DND-41 (cell line): ENCODE measurements around the gene NUAK1.

ENCODE experiments used
- ATAC-seq: fragments of 200-7000 bp; cut with Tn5 transposase; 3 replicates; pipeline ENCODE4 v1.9.1; 2021; ENCODE audit warnings: low read depth; ENCODE audit not compliant: insufficient read depth
- DNase-seq: peaks from one replicate; pipeline ENCODE4 v3.0.0-alpha.2; 2020
- H2AFZ ChIP-seq: 2 replicates; pipeline ENCODE4 v1.6.0; 2012; ENCODE audit warnings: low read depth, low read length
- H3K27ac ChIP-seq: 2 replicates; pipeline ENCODE4 v1.5.1; 2012; ENCODE audit warnings: low read length, inconsistent platforms
- H3K27me3 ChIP-seq: fragments of 200-600 bp; sonication (generic); 2 replicates; pipeline ENCODE4 v1.6.0; 2012; ENCODE audit warnings: low read length, mild to moderate bottlenecking, inconsistent platforms; ENCODE audit not compliant: insufficient read depth, poor library complexity
- H3K36me3 ChIP-seq: 2 replicates; pipeline ENCODE4 v1.5.1; 2012; ENCODE audit warnings: low read length, inconsistent platforms; ENCODE audit not compliant: insufficient read depth
- H3K4me1 ChIP-seq: 2 replicates; pipeline ENCODE4 v1.5.1; 2012; ENCODE audit warnings: mild to moderate bottlenecking, low read length; ENCODE audit not compliant: insufficient read depth
- H3K4me2 ChIP-seq: 2 replicates; pipeline ENCODE4 v1.6.0; 2012; ENCODE audit warnings: mild to moderate bottlenecking, moderate library complexity, low read length, inconsistent platforms; ENCODE audit not compliant: insufficient read depth
- H3K4me3 ChIP-seq, 2 experiments: fragments of 200-600 bp in 1 of 2; shearing (Covaris generic) in 1 of 2; 2 replicates each; pipeline ENCODE4 v1.5.1; 2012 to 2016; ENCODE audit warnings: inconsistent platforms in 2 of 2, low read length in 2 of 2, mild to moderate bottlenecking in 2 of 2, low read depth in 1 of 2, moderate library complexity in 1 of 2
- H3K79me2 ChIP-seq: 2 replicates; pipeline ENCODE4 v1.6.0; 2012; ENCODE audit warnings: low read length, inconsistent platforms; ENCODE audit not compliant: insufficient read depth
- H3K9ac ChIP-seq: 2 replicates; pipeline ENCODE4 v1.6.0; 2012; ENCODE audit warnings: low read depth, mild to moderate bottlenecking, inconsistent platforms, low read length, moderate library complexity
- H3K9me3 ChIP-seq: 2 replicates; pipeline ENCODE4 v1.5.1; 2012; ENCODE audit warnings: low read length, moderate library complexity, mild to moderate bottlenecking, inconsistent platforms; ENCODE audit not compliant: insufficient read depth, severe bottlenecking
- H4K20me1 ChIP-seq: 2 replicates; pipeline ENCODE4 v1.6.0; 2012; ENCODE audit warnings: low read length; ENCODE audit not compliant: insufficient read depth
- CTCF ChIP-seq: IDR thresholded peaks from 2 replicates; pipeline ENCODE4 v1.5.1; 2012; ENCODE audit warnings: borderline replicate concordance, low read length, moderate library complexity, mild to moderate bottlenecking; ENCODE audit not compliant: poor library complexity, severe bottlenecking; ENCODE audit errors: extremely low read depth
- EZH2 ChIP-seq: IDR thresholded peaks from 3 replicates; pipeline ENCODE4 v1.6.1; 2012; ENCODE audit warnings: borderline replicate concordance, low read depth, mild to moderate bottlenecking, moderate library complexity, low read length, inconsistent platforms; ENCODE audit not compliant: severe bottlenecking

NUAK1 gene

GRCh38 chr12:106113824-106114446, 24.8 kb downstream of the NUAK1 start:
- Histone ChIP-seq H3K79me2 (no peaks in the 10 kb centered on the region), H4K20me1 (no peaks in the 10 kb centered on the region; the same call in 1 of the 2 replicates), H3K9me3 (no peaks in the 10 kb centered on the region), H3K27ac (no peak overlapping the region), H3K4me1 (no peaks in the 10 kb centered on the region), H2AFZ (no peak overlapping the region), H3K4me2 (no peak overlapping the region), H3K27me3 (peaks cover 19% of the 10 kb centered on the region), H3K9ac (no peak overlapping the region), H3K4me3 (no peak overlapping the region), H3K36me3 (no peaks in the 10 kb centered on the region)
- TF ChIP-seq CTCF (no peak), EZH2 (no peak)
- DNase-seq (no peak), ATAC-seq (no peak)

DNA sequence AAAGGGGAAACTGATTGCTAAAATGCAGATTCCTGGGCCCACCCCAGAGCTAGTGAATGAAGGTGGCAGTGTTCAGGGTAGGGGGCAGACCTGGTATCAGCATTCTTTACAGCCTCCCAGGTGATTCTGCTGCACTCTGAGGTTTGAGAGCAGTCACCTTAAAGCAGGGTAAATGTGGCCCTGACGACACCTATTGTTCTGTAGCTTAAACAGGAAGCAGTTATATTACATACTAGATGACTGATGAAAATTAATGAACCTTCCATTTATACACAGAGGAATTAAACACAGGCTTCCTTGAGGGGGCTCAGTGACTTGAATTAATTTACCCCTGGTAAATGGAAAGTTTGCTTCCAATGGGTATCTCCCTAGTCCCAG, 25.3 kb downstream of the NUAK1 start:
- ATAC-seq (no peak), DNase-seq (no peak)
- Histone ChIP-seq H3K36me3 (no peaks in the 10 kb centered on the region), H3K79me2 (no peaks in the 10 kb centered on the region), H3K4me1 (no peaks in the 10 kb centered on the region), H3K4me2 (no peak overlapping the region), H3K9me3 (no peaks in the 10 kb centered on the region), H3K27me3 (peaks cover 16% of the 10 kb centered on the region), H3K27ac (no peak overlapping the region), H3K4me3 (no peak overlapping the region), H3K9ac (no peak overlapping the region), H2AFZ (no peak overlapping the region), H4K20me1 (no peaks in the 10 kb centered on the region; the same call in 1 of the 2 replicates)
- no peak for TF ChIP-seq CTCF
- TF ChIP-seq EZH2: no peak

DNA sequence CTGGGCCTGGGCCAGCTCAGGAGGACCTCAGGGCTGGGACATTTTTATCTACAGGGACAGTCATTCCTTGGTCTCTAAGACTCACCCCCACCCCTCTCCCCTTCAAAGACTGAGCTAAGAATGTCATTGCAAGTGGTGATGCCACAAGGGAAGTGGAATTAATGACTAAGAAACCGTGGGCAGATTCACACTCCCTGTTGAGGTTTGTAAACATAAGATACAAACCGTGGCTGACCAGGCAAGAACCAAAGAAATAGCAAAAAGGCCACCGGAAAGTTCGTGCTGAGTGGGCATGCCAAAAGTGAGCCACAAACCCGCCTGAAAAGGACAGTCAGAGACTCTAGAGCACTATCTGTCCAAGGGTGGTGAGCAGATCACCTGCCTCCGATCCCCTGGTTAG, 25.7 kb downstream of the NUAK1 start:
- TF ChIP-seq CTCF (no peak), EZH2 (no peak)
- no peaks in the 10 kb centered on the region for H3K4me1 ChIP-seq
- no peaks in the 10 kb centered on the region for H3K9me3 ChIP-seq
- no peak overlapping the region for H3K9ac ChIP-seq
- H3K79me2 ChIP-seq: no peaks in the 10 kb centered on the region
- H3K4me2 ChIP-seq: no peak overlapping the region
- H3K4me3 ChIP-seq: no peak overlapping the region
- no peak overlapping the region for H3K27ac ChIP-seq
- ATAC-seq (no peak), DNase-seq (no peak)
- H3K27me3 ChIP-seq: peaks cover 17% of the 10 kb centered on the region
- H3K36me3 ChIP-seq: no peaks in the 10 kb centered on the region
- no peaks in the 10 kb centered on the region; the same call in 1 of the 2 replicates for H4K20me1 ChIP-seq
- no peak overlapping the region for H2AFZ ChIP-seq
